Measurements from ENCODE around the gene G6PC2.
"Not testable (repeated sequence)": the region's sequence is repeated elsewhere in the genome, so short reads cannot be mapped to it uniquely, and the experiment has no call there.

Gene G6PC2, protein sequence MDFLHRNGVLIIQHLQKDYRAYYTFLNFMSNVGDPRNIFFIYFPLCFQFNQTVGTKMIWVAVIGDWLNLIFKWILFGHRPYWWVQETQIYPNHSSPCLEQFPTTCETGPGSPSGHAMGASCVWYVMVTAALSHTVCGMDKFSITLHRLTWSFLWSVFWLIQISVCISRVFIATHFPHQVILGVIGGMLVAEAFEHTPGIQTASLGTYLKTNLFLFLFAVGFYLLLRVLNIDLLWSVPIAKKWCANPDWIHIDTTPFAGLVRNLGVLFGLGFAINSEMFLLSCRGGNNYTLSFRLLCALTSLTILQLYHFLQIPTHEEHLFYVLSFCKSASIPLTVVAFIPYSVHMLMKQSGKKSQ

DNA sequence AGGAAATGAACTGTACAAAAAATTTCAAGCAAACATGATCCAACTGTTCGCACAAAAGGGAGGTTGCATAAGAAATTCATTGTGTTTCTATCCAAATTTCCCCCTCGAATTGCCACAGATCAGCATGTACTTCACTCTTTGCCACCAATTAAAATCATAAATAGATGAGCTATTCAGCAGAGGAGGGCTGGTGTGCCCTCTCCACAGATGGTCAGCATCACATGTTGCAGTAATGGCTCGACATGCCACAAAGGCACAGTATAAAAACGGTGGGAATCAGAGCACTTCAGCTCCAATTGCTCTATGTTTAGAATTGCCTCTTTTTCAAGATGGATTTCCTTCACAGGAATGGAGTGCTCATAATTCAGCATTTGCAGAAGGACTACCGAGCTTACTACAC, at the start of gene G6PC2:
TSS of gene G6PC2 (plus strand) at position 289 of the 400 bp plus-strand sequence. CDS start at position 330, 41 bp downstream.
- DNase-seq = no peak

DNA sequence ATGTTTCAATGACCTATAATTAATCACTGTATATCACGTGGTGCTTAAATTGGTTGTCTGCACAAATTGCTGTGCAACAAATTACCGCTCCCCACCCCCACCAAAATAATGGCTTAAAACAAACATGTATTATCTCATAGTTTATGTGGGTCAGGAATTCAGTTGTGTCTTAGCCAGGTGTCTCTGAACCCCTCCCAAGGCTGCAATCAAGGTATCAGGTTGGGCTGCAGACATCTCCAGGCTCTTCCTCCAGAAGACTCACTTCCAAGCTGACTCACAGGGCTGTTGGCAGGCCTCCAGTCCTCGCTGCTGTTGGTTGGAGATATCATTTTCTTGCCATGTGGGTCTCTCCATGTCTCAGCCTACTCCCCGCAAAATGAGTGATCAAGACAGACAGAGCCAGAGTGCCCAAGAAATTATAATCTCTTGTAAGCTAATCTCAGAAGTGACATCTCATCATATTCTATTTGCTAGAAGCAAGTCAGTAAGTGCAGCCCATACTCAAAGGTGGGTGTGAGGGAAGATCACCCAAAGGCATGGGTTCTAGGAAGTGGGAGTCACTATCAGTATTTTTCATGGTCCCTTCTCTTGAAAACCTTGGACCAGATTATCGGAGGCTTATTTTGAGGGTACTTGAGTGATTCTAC, 49.3 kb upstream of the G6PC2 start:
- DNase-seq = peak; percentile 22

DNA sequence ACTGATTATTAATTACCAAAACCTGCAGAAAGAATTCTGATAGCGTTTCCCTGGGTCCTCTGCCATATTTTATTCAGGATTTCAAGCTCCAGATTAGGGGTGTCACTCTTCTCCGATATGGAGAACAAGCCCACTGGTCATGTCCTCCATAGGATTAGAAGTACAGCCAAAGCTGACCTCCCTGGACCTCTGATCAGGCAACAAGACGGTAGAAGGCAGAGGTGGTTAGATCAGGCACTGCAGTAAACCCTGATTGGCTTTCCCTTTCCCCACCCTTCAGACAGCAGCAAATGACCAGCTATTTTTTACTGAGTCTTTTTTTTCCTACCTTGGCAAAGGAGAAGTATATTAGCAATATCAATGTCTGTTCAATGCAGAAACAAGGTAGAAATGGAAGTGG, 48.6 kb upstream of the G6PC2 start:
- DNase-seq = no peak

DNA sequence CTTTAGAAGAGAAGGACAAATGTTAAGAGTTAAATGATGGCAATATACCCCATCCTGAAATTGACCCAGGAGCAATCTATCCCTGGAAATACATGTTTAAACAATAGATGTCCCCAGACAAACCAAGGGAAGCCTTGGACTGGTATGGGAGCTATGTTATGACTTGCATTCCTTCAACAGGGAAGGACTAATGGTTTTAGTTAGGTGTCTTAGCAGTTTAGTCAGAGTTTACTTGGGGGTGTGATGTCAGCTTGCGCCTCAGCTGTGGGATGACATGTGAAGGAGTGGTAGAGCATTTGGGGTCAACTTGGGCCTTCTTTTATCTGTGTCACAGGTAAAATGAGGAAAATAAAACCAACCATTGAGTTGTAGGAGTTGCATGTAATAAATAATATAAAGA, 47.6 kb upstream of the G6PC2 start:
- no peak for DNase-seq

DNA sequence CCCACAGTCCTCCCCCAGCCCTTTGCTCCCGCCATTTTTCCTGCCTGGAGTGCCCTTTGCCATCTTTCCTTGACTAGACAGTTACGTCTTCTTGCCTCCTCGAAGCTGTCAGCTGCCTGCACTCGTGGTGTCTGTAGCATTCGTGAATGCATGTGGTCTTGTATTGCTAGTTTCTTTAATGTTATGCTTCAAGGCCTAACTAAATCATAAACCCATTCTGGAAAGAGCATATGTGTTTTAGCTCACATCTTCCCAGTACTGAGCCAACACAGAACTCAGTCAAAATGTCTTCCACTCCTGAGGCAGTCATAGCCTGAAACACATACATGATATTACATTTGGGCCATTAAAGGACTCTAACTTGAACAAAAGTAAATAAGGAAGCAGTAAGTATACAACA, 46.4 kb upstream of the G6PC2 start:
- no peak for DNase-seq

DNA sequence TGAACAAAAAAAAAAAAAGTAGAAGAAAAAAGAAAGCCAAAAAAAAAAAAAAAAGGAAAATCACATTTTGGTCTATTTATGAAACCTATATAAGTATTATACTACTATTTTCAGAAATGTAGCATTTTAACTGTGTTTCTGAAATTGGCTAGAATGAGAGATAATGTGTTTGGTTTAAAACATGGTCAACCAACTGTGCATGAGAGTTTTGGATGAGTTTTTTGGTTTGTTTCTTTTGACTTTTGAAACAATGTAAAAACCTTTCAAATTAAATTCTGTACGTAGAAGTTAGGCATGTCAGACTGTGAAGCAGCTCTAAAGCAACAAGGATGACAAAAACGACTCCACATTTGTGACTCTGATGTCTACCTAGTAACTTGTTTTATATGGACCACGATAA, 45.5 kb upstream of the G6PC2 start:
- no peak for DNase-seq

DNA sequence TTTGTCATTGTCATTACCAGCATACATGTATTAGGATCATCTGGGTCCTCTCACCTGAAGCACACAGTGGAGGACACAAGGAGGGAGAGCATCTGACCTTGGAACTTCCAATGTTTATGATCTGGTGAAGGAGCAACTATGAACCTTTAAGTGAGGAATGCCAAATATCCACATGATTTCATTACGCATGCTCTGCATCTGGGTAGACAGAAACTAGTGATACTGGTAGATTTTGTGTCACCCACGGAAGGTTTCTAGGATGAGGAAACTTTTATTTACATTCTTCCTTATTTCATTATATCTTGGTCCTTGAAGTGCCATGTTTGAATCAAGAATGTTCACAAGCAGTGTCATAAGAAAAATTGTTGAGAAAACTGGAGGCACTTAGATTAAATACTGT, 42.9 kb upstream of the G6PC2 start:
- no peak for DNase-seq

DNA sequence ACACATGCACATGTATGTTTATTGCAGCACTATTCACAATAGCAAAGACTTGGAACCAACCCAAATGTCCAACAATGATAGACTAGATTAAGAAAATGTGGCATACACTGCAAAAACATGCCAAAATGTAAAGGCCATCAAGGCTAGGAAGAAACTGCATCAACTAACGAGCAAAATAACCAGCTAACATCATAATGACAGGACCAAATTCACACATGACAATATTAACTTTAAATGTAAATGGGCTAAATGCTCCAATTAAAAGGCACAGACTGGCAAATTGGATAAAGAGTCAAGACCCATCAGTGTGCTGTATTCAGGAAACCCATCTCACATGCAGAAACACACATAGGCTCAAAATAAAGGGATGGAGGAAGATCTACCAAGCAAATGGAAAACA, 33.9 kb upstream of the G6PC2 start:
- not testable (repeated sequence) for DNase-seq

DNA sequence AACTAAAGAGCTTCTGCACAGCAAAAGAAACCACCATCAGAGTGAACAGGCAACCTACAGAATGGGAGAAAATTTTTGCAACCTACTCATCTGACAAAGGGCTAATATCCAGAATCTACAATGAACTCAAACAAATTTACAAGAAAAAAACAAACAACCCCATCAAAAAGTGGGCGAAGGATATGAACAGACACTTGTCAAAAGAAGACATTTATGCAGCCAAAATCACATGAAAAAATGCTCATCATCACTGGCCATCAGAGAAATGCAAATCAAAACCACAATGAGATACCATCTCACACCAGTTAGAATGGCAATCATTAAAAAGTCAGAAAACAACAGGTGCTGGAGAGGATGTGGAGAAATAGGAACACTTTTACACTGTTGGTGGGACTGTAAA, 30.7 kb upstream of the G6PC2 start:
- DNase-seq = not testable (repeated sequence)

DNA sequence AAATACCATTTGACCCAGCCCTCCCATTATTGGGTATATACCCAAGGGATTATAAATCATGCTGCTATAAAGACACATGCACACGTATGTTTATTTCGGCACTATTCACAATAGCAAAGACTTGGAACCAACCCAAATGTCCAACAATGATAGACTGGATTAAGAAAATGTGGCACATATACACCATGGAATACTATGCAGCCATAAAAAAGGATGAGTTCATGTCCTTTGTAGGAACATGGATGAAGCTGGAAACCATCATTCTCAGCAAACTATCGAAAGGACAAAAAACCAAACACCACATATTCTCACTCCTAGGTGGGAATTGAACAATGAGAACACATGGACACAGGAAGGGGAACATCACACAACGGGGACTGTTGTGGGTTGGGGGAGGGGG, 30.3 kb upstream of the G6PC2 start:
- not testable (repeated sequence) for DNase-seq

DNA sequence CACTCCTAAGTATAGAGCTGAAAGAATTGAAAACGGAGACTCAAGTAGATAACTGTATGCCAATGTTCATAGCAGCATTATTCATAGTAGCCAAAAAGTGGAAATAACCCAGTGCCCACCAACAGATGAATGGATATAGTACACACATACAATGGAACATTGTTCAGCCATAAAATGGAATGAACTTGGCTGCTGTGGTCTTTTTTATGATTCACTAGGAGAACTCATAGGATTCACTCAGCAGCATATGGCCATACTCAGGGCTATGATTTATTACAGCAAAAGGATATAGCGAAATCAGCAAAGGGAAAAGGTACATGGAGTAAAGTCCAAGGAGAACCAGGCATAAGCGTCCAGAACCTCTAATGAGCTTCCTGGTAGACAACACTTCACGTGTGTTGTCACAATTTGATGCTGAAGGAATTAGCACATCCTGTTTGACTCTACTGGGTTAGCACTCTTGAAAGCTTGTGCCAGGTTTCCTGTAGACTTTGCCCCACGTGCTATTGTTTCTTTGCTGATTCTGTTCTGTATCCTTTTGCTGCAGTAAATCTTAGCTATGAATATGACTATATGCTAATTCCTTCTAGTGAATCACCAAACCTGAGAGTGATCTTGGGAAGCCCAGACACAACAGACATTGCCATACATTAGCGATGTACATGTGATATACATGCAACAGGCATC, 26.6 kb upstream of the G6PC2 start:
- no peak for DNase-seq

DNA sequence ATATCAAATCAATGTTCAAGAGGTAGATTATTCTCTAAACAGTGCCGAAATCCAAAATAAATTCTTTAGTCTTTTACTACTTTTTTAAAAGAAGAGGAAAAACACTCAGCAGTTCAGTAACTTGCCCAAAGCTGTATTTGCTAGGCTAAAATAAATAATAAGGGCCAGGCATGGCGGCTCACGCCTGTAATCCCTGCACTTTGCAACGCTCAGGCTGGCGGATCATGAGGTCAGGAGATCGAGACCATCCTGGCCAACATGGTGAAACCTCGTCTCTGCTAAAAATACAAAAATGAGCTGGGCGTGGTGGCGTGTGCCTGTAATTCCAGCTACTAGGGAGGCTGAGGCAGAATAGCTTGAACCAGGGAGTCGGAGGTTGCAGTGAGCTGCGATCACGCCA, 18.9 kb upstream of the G6PC2 start:
- DNase-seq = not testable (repeated sequence)

DNA sequence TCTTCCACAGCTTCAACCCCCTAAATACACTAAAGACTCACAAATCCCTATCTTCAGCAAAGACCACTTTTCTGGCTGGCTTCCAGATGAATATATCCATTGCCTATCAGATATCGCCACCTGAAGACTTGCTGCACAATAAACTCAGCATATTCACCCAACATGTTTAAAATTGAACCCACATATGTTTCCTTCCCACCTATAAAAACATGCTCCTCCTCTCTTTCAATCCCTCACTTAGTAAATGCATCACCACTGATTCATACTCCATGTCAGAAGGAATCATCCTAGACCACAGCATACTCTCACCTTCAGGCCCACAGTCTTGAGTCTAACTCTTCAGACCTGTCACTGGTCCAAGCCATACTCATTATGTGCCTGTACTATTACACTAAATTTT, 16.1 kb upstream of the G6PC2 start:
- no peak for DNase-seq

DNA sequence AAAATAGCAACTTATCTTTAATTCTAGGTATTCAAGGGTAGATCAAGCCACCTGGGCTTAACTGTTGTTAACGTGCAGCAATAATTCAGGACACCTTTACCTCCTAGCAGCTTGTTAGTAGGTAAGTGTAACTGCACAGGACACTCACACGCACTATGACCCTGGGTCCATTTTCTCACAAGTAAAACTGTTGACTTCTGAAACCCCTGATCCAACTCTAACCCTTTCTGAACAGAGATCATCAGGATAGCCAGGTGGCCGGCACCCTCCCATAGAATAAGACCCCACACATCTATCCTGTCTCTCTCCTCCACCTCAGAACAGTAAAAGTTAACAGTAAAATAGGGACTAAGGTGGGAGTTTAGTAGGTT, 11.5 kb upstream of the G6PC2 start:
- DNase-seq = no peak

DNA sequence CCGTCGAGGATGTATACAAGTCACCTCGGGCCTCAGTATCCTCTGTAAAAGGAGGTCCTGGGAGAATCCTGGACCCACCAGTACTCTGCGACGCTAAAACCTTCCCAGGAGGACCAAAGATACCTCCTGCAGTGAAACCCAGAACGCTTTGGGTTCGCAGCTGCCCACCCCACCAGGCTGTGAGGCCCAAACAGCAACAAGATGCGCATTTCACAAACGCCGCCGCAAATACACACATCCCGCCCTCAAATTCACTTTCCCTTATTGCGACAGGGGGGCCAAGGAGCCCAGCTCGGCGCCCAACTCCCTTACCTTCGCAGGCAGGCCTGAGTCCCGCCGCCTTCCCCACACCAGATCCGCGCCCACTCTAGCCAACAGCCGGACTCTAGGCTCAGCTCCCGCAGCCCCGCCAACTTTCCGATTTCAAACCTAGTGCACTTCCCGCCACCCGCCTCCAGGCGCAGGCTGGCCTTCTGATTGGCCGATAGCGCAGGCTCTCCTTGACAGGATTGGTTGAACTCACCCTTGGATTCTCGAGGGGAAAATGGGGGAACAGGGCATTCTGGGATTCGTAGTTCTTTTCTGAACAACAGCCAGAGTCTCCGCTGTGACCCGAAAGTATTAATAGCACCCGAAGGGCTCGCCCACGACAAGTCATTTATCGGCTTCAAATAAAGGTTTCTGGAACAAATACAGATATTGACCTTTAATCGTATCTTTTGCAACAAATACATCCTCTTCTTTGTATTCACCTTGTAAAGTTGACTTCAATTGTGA, 10.9 kb upstream of the G6PC2 start, which contains the start of gene SPC25:
TSS of gene SPC25 (minus strand) at position 425 of the 777 bp plus-strand sequence. CDS start 911 bp downstream, outside the sequence.
- peak; percentile 99 for DNase-seq

DNA sequence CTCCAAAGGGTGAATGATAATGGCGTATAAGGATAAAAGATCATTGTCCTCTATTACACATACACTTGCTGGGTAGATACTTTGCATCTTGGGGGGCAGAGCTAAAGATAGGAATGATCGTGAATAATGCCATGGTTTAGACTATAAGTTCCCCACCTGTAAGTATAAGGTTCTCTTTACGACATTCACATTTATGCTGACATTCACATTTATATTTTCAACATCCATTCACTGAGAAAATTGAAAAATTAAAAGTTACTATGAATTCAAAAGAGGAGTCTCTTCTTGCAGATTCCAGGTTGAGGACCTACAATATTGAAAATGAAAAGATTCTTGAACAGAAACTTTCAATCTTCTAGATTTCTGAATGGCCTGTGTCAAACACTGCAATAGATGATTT, 8.8 kb upstream of the G6PC2 start:
- no peak for DNase-seq

DNA sequence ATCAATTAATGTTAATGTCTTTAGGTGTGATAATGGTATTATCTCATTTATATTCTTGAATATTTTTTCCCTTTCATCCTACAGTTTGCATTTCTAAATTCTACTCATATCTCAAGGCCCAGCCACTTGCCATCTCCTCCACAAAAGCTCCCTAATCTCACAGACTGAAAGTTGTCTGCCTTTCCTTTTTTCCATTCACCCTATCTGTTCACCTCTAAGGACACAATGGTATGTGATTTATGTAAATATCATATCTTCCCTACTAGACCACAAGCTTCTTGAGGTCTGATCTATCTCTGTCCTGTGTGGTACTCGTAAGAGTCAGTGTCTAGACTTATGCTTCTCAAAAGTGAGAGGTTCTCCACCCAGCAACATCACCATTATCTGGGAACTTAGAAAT, 7.0 kb upstream of the G6PC2 start:
- DNase-seq = no peak

DNA sequence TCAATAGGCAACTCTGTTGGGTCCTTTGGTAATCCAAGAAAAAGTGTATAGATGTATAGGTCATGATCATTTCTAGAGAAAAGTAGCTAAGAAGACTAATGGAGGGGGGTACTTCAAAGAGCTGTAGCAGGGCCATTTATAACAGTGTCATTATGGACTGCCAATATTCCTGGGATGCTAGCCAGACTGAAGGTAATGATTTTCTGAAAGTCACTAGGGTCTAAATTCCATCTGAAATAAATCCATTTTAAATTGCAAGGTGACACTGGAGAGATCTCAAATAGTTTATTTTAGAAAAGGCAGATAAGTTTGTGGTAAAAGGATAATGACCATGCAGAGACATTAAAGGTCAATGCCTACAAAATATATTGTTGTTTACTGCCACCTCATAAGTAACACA, 6.4 kb upstream of the G6PC2 start:
- peak; percentile 60 for DNase-seq

DNA sequence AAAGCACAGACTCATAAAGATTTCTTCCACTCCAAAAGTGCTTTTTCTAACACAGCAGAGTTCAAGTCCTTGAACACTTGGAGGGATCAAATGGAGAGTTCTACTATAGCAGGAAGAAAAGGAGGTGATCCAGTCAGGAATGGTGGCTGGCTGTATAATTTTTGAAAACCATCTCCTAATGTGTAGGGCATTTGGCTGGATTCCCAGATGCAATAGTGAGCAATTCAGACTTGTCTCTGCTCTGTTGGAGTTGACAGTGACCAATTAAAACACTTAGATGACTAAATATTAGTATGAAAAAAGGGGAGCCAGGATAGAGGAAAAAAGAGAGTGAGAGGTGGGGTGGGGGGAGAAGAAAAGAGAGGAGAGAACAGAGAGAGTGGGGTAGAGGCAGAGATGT, 5.3 kb upstream of the G6PC2 start:
- DNase-seq = peak; percentile 82

DNA sequence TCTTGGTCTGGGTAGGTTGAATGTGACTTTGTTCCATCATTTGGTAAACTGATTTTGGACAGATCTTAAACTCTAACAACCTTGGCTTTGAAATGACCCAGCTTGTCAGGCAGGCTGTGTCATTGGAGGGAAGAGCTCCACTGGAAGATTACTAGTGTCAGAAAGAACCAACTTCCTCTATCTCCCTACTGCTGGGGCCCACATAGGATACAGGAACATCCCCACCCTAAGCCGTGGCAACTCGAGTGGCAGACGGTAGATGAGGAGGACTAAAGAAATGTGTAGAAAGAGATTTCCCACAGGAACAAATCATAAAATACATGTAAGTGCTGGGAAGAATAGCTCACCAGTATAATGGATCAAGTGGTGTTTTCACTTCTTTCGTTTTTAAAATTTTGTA, 4.3 kb upstream of the G6PC2 start:
- no peak for DNase-seq

DNA sequence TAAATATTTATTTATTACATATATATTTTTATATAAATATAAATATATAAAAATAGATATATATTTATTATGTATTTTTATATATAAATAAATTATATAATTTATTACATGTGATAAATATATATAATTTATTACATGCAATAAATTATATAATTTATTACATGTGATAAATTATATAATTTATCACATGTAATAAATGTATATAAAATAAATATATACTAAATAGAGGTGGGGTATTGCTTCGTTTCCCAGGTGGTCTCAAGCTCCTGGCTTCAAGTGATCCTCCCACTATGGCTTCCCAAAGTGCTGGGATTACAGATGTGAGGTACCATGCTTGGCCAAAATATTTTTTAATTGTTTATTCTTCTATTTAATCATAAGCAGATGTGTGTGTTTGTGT, 3.6 kb upstream of the G6PC2 start:
- DNase-seq = no peak

DNA sequence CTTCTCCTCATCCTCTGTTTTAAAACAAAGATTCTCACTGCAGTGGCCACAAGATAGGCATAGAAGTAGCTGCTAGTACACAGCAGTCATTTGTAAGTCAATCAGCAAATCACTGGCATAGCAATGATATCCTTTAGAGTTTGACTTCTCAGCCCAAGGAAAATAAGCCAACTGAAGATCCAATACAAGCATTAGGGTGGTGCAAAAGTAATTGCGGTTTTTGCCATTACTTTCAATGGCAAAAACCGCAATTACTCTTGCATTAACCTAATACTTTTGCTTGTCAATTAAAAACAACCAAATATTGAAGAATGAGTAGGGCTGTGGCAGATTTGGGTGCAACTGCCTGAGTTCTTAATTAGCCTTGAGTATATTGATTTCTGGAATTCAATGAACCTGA, 2.8 kb downstream of the G6PC2 start:
- no peak for DNase-seq

DNA sequence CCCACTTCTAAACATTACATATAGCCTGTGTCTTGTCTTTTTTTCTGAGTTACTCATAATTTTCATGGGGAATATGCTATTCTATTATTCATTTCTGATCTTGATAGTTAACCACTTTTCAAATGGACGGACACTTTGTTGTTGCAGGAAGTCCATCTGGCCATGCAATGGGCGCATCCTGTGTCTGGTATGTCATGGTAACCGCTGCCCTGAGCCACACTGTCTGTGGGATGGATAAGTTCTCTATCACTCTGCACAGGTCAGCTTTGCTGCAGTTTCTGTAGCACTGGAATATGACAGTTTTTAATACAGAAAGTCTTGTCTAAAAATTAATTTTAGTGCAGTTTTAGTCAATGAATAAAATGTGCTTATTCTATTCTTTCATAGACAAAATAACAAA, 3.3 kb downstream of the G6PC2 start:
- DNase-seq = no peak

Data from NCI-H2227 treated with DMSO at 0.1 percent for 48 hours (cell line).